Osteocyte (in vitro differentiated cells): Measurements from ENCODE around the gene DUSP2. TPM values are rescaled to one million over a fixed set of nuclear protein-coding genes. Genes with fewer than 3 reads are reported as not detected.

Source experiments
- DNase-seq: peaks from one replicate; pipeline ENCODE4 v3.0.0; 2021; ENCODE audit warnings: mixed read lengths; ENCODE audit not compliant: unreplicated experiment; ENCODE audit errors: extremely low spot score
- H3K27ac Mint-ChIP-seq: one replicate; pipeline ENCODE4 v1.8.0; 2021; ENCODE audit warnings: mild to moderate bottlenecking, mixed read lengths; ENCODE audit not compliant: unreplicated experiment
- H3K27me3 Mint-ChIP-seq: one replicate; pipeline ENCODE4 v1.8.0; 2021; ENCODE audit warnings: mixed read lengths; ENCODE audit not compliant: unreplicated experiment
- H3K36me3 Mint-ChIP-seq: one replicate; pipeline ENCODE4 v1.8.0; 2021; ENCODE audit warnings: mixed read lengths; ENCODE audit not compliant: unreplicated experiment
- H3K4me1 Mint-ChIP-seq: one replicate; pipeline ENCODE4 v1.8.0; 2021; ENCODE audit warnings: mixed read lengths; ENCODE audit not compliant: unreplicated experiment
- H3K4me3 Mint-ChIP-seq: one replicate; pipeline ENCODE4 v1.8.0; 2021; ENCODE audit warnings: mild to moderate bottlenecking, moderate library complexity, mixed read lengths; ENCODE audit not compliant: unreplicated experiment
- H3K9me3 Mint-ChIP-seq: one replicate; pipeline ENCODE4 v1.8.0; 2021; ENCODE audit warnings: mixed read lengths; ENCODE audit not compliant: unreplicated experiment
- total RNA-seq: library from RNA; stranded (reverse); gene quantifications from 2 replicates; pipeline ENCODE4 v1.2.1, GENCODE V29; 2021
- TF ChIP-seq, protein P1 (sequence below): fragments of 200-600 bp; sonication (generic); IDR thresholded peaks from 2 replicates; pipeline ENCODE4 v1.5.0; 2021; ENCODE audit warnings: antibody characterized with exemption, mild to moderate bottlenecking, moderate library complexity

DUSP2 gene
- total RNA-seq, 1 donor from 2014 or later, result 0.78 TPM

DNA sequence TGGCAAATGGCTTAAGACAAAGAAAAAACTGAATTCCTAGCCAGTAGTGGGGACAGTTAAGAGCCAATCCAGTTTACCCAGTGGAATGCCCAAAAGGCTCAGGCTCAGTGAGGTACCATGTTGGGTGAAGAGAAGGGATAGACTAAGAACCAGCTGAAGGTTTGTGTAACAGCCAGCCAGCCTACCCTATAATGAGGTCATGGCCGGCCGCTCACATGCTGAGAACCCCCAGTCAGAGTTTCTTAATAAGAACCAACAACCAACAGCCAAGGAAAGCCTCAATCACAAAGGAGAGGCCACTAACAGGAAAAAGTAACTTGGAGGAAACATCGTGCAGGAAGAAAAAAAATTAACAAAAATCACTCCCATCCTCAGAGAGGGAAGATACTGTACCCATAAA is 25.4 kb upstream of the DUSP2 start:
- no peaks in the 10 kb centered on the region for H3K36me3 Mint-ChIP-seq
- H3K4me3 Mint-ChIP-seq, result no peak overlapping the region
- no peaks in the 10 kb centered on the region for H3K27me3 Mint-ChIP-seq
- TF ChIP-seq, protein P1, sequence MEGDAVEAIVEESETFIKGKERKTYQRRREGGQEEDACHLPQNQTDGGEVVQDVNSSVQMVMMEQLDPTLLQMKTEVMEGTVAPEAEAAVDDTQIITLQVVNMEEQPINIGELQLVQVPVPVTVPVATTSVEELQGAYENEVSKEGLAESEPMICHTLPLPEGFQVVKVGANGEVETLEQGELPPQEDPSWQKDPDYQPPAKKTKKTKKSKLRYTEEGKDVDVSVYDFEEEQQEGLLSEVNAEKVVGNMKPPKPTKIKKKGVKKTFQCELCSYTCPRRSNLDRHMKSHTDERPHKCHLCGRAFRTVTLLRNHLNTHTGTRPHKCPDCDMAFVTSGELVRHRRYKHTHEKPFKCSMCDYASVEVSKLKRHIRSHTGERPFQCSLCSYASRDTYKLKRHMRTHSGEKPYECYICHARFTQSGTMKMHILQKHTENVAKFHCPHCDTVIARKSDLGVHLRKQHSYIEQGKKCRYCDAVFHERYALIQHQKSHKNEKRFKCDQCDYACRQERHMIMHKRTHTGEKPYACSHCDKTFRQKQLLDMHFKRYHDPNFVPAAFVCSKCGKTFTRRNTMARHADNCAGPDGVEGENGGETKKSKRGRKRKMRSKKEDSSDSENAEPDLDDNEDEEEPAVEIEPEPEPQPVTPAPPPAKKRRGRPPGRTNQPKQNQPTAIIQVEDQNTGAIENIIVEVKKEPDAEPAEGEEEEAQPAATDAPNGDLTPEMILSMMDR, result no peak
- DNase-seq, result no peak
- H3K9me3 Mint-ChIP-seq, result peaks cover 4% of the 10 kb centered on the region
- H3K4me1 Mint-ChIP-seq, result peaks cover 2% of the 10 kb centered on the region
- no peak overlapping the region for H3K27ac Mint-ChIP-seq

DNA sequence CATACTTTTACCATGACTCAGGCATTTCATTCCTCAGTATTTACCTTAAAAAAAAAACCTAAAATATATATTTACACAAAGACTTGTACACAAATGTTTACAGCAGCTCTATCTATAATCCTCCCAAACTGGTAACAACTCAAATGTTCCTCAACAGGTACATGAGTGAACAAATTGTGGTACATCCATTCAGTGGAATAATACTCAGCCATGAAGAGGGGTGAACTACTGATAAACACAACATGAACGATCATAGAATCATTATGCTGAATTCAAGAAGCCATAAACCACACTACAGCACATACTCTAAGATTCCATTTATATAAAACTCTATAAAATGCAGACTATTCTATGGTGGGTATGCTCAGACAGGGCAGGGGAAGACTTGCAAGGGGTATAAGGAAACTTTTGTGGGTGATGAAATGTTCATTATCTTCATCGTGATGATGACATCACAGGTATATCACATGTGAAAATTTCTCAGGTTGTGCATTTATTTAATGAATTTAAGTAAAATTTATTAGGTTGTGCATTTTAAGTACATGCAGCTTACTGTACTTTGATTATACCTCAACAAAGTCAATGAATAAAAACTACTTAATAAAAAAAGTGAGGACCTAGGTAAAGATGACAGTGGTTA is 24.7 kb upstream of the DUSP2 start:
- Mint-ChIP-seq H3K9me3 (peaks cover 4% of the 10 kb centered on the region), H3K27me3 (no peaks in the 10 kb centered on the region), H3K27ac (no peak overlapping the region), H3K36me3 (no peaks in the 10 kb centered on the region), H3K4me1 (peaks cover 2% of the 10 kb centered on the region), H3K4me3 (no peak overlapping the region)
- DNase-seq, result no peak
- TF ChIP-seq, protein P1, result no peak

DNA sequence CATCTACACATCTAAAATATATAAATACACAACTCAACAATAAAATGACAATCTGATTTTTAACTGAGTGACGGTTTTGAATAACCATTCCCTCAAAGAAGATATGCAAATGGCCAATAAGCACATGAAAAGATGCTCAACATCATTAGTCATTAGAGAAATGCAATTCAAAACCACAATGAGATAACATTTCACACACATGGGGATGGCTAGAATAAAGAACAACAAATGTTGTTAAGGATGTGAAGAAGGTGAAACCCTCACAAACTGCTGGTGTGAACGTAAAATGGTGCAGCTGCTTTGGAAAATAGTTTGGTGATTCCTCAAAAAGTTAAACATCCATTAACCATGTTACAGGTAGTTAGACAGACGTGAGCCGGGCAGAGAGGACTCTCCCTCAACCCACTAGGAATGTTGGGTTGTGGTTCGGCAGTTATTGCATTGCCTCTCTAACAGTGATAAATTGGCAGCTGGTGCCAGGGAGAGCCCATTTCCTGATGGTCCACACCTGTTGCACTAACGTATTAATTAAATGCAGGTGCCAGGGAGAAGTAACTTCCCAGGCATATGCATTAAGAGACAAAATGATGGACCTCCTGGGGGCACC is 22.3 kb upstream of the DUSP2 start:
- Mint-ChIP-seq H3K27me3 (no peaks in the 10 kb centered on the region), H3K4me1 (peaks cover 10% of the 10 kb centered on the region), H3K4me3 (no peak overlapping the region), H3K9me3 (peaks cover 4% of the 10 kb centered on the region), H3K27ac (no peak overlapping the region), H3K36me3 (no peaks in the 10 kb centered on the region)
- DNase-seq, result no peak
- TF ChIP-seq, protein P1, result no peak

DNA sequence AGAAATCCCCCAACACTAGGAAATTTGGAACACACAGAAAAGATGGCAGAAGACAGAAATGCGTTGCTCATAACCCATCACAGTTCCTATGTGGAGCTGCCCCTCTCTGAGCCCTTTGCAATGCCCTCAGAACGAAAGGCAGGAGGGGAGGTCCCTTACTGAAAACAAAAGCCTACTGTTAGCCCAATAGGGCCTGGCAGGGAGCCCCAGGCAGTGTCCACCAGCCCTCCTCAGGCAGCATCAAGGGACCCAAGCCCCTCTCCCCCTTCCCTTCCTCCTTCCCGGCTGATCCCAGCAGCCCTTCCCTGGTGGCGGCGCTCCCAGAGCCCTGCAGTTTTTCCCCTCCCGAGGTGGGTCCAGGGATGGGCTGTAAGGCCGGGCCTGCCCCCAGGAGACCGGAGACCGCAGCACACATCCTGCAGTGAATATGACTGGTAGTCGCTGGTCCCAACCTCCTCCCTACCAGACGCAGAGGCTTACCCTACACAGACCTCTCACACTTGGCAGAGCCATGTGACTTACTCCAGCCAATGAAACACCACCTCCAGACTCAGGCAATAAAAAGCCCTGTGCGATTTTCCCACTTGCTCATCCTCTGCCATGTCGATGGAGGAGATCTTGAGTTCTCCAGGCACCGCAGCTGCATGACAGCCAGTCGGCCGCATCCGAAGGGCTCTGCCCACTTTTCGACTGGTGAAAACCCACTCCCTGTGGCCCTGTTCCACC is 19.4 kb upstream of the DUSP2 start:
- Mint-ChIP-seq H3K4me3 (no peak overlapping the region), H3K9me3 (peaks cover 4% of the 10 kb centered on the region), H3K27me3 (peaks cover 9% of the 10 kb centered on the region), H3K27ac (peak overlapping the region; percentile 36), H3K36me3 (no peaks in the 10 kb centered on the region), H3K4me1 (peaks cover 12% of the 10 kb centered on the region)
- TF ChIP-seq, protein P1, result no peak
- no peak for DNase-seq

DNA sequence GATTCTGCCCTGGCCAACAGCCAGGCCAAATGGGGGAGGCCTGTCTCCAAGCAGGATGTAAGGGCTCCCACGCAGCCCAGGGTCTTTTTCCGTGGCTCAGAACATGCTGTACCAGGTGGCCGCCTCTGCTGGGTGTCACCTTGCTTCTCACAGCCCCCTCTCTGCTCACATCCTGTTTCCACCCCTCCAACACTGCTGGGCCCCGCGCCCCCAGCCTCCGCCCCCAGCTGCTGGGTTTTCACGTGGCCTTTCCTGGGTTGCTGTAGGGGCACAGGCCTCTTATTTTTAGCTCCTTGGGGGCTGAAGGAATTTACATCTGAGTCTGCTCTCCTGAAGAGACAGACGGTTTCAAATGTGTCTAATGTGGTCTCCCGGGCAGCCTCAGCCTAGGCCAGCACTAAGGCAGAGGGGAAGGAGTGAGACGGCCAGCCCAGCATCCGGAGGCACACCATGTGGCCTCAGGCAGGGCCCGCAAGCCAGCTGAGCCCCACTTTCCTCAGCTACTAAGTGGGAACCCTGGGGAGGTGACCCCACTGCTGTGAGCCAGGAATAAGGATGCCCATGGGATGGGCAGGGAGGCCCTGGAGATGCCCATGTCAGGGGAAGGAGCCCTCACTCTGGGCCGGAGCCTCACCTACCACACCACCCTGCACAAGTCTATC is 18.7 kb upstream of the DUSP2 start:
- H3K27me3 Mint-ChIP-seq, result peaks cover 16% of the 10 kb centered on the region
- H3K36me3 Mint-ChIP-seq, result no peaks in the 10 kb centered on the region
- H3K27ac Mint-ChIP-seq, result peak overlapping the region; percentile 36
- no peak overlapping the region for H3K4me3 Mint-ChIP-seq
- H3K9me3 Mint-ChIP-seq, result no peaks in the 10 kb centered on the region
- peaks cover 11% of the 10 kb centered on the region for H3K4me1 Mint-ChIP-seq
- TF ChIP-seq, protein P1, result no peak
- DNase-seq, result no peak
